GM21619 (cell line): ENCODE measurements around the gene KHK.
"Not testable (repeated sequence)": the region's sequence is repeated elsewhere in the genome, so short reads cannot be mapped to it uniquely, and the experiment has no call there.

ENCODE experiments used
- ATAC-seq: cut with Tn5 transposase; IDR thresholded peaks from one replicate; pipeline ENCODE4 v1.9.1; 2021; ENCODE audit not compliant: unreplicated experiment

KHK gene

DNA sequence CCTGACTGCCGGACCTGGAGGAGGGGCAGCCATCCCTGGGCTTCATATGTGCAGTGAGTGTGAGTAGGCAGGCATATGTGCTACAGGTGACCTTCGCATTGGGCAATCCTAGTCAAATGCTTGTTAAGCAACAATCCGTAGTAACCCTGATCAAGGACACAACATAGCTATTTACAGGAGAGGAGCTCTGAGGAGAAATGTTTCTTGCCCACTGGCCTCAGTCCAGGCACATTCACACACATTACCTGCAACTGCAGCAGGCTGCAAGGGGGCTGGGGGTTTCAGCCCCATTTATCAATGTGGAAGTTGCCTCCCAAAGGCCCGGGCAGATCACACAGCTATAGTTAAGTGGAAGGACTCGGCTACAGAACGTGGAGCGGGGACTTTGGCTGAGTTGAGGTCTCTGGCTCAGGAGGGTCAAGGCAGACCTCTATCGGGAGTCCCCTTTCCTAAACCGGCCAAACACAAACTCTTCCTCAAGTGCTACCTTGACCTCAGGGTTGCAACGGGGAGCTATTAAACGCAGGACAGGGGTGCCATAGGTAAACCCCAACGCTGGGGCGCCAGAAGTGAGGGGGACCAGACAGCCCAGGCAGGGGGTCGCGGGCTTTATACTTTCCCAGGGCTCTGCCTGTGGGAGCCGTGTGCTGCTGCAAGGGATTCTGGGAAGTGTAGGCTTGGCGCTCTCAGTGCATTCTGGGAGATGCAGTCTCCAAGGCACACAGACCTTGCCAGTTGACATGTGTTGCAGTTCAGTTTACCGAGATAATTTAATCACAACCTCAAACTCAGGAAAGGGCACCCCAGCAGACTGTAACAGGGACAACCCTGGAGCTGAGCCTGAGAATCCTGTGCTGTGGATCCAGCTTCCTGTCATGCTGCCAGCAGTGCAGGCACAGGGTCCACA is 9.4 kb downstream of the KHK start:
- no peak for ATAC-seq

DNA sequence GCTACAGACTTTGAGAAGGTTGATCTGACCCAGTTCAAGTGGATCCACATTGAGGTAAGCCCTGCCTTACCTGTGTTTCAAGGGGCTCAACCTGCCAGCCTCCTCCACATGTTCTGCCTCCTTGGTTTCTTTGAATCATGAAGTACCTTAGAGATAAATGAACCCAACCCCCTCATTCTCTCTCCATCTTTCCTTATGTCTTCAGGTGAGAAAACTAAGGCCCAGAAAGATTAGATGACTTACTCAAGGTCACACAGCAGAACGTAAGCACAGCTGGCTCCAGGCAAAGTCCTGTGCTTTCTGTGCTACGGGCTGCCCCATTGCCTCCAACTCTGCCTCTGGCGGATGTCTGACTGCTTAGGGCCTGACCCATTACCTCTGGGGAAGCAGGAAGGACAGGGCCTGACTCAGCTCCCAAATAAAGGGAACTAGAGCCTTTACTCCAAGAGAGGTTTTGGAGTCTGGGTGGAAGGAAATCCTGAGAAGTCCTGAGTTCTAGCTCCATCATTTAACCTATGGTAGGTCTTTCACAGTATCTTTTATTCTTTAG is 10.3 kb downstream of the KHK start:
- no peak for ATAC-seq

DNA sequence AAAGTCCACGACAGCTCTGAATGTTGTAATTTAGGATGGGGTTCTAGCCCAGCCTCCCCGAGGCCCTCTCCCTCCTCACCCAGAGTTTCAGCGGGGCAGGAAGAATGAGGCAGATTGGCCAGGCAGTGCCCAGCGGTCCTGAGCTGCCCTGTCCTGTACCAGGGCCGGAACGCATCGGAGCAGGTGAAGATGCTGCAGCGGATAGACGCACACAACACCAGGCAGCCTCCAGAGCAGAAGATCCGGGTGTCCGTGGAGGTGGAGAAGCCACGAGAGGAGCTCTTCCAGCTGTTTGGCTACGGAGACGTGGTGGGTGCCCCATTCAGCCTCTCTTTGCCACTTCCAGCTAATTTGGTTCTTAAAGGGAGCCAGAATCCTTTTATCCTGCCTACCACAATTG is 10.8 kb downstream of the KHK start:
- no peak for ATAC-seq

DNA sequence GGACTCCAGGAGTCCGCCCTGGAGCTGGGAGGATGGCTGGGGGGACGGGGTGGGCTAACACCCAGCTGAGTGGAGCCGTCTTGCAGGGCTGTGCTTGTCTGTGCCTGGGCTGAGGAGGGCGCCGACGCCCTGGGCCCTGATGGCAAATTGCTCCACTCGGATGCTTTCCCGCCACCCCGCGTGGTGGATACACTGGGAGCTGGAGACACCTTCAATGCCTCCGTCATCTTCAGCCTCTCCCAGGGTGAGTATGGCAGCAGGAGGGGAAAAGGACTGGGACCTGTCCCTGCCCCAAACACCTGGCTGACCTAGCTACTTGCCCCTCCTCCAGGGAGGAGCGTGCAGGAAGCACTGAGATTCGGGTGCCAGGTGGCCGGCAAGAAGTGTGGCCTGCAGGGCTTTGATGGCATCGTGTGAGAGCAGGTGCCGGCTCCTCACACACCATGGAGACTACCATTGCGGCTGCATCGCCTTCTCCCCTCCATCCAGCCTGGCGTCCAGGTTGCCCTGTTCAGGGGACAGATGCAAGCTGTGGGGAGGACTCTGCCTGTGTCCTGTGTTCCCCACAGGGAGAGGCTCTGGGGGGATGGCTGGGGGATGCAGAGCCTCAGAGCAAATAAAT is 12.9 kb downstream of the KHK start:
- no peak for ATAC-seq

DNA sequence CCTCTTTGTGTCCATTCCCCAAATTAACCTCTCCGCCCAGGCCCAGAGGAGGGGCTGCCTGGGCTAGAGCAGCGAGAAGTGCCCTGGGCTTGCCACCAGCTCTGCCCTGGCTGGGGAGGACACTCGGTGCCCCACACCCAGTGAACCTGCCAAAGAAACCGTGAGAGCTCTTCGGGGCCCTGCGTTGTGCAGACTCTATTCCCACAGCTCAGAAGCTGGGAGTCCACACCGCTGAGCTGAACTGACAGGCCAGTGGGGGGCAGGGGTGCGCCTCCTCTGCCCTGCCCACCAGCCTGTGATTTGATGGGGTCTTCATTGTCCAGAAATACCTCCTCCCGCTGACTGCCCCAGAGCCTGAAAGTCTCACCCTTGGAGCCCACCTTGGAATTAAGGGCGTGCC is 13.5 kb downstream of the KHK start:
- no peak for ATAC-seq

DNA sequence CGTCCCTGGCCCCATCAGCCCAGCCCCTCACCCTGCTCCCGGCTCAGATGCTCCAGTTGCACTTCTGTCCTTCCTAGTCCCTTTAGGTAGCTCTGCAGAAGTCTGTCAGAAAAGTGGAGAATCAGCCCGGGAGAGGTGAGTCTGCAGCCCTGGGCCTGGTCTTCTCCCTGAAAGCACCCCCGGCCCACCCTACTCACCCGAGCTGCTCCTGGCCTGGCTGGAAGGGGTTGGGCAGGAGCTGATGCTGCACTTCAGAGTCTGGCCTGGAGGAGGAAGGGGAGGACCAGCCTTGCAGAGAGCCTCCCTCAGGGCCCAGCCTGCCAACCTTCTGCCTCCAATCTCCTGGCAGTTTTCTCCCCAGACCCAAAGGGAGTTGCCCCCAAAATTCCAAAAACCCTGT is 15.8 kb downstream of the KHK start:
- ATAC-seq, result no peak

DNA sequence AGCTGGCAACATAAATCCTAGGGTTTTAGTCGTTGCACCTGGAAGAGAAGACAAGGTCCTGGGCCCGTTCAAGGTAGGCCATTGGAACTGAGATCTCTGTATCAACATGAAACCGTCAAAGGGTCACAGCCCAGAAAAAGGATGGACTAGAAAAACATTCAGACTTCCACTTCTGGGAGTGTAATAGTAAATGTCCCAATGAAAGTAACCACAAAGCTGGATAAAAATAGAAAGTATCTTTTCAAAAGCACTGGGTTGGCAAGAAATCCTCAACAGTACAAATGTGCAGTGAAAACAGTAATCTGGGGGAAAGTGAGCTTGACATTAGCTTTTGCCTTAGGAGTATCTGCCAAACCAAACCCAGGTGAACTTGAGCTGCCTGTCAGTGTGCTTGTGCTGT is 19.4 kb downstream of the KHK start:
- ATAC-seq, result no peak

DNA sequence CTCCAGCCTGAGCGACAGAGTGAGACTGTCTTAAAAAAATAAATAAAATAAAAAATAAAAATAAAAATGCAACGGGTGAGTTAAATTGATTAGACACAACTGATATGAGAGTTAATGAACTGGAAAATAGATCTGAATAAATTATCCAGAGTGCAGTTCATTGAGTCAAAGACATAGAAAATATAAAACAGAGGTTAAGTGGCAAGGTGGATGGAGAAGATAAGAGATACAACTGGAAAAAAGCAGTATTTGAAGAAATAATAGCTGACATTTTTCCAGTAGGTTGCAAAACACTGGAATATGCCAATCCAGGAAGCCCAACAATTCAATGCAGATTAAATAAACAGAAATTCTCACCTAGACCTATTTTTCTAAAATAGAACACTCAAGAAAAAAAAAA is 21.6 kb downstream of the KHK start:
- ATAC-seq, result no peak

DNA sequence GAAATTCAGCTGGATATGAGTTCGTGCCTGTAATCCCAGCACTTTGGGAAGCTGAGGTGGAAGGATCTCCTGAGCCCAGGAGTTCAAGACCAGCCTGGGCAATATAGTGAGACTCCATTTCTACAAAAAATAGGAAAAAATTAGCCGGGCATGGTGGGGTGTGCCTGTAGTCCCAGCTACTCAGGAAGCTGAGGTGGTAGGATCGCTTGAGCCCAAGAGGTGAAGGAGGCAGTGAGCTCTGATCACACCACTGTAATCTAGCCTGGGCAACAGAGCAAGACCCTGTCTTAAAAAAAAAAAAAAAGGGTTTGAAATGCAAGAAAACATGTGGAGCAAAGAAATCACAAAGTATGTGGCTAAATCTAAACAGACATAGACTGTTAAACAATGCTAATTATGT is 22.5 kb downstream of the KHK start:
- no peak for ATAC-seq

DNA sequence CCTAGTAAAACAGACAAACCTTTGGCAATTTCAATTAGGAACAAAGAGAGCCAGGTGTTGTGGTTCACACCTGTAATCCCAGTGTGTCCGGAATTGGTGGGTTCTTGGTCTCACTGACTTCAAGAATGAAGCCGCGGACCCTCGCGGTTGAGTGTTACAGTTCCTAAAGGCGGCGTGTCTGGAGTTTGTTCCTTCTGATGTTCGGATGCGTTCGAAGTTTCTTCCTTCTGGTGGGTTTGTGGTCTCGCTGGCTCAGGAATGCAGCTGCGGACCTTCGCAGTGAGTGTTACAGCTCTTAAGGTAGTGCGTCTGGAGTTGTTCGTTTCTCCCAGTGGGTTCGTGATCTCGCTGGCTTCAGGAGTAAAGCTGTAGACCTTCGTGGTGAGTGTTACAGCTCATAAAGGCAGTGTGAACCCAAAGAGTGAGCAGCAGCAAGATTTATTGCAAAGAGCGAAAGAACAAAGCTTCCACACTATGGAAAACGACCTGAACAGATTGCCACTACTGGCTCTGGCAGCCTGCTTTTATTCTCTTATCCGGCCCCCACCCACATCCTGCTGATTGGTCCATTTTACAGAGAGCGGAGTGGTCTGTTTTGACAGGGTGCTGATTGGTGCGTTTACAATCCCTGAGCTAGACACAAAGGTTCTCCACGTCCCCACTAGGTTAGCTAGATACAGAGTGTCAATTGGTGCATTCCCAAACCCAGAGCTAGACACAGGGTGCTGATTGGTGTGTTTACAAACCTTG is 24.2 kb downstream of the KHK start:
- ATAC-seq, result not testable (repeated sequence)

DNA sequence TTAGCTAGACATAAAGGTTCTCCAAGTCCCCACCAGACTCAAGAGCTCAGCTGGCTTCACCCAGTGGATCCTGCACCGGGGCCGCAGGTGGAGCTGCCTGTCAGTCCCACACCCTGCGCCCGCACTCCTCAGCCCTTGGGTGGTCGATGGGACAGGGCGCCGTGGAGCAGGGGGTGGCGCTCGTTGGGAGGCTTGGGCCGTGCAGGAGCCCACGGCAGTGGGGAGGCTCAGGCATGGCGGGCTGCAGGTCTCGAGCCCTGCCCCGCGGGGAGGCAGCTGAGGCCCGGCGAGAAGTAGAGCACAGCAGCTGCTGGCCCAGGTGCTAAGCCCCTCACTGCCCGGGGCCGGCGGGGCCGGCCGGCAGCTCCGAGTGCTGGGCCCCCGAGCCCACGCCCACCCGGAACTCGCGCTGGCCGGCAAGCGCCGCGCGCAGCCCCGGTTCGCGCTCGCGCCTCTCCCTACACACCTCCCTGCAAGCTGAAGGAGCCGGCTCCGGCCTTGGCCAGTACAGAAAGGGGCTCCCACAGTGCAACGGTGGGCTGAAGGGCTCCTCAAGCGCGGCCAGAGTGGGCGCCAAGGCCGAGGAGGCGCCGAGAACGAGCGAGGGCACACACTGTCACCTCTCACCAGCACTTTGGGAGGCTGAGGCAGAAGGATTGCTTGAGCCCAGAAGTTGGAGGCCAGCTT is 25.0 kb downstream of the KHK start:
- not testable (repeated sequence) for ATAC-seq

DNA sequence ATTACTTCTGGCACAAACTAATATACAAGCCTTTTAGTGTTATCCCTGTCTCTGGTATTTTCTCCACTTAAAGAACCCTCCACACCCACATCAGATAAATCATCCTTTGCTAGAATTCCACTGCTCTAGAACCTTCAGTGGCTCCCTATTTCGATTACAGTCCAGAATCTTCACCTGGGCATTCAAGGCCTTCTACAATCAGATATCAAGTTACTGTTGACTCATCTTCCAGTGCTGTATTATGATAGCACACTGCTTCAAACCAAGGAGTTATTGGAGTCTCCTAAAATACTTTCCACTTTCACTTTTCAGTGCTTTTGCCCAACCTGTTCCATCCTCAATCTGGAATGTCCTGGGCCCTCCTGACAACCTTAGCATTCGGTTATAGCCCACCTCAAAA is 28.9 kb downstream of the KHK start:
- ATAC-seq, result no peak

DNA sequence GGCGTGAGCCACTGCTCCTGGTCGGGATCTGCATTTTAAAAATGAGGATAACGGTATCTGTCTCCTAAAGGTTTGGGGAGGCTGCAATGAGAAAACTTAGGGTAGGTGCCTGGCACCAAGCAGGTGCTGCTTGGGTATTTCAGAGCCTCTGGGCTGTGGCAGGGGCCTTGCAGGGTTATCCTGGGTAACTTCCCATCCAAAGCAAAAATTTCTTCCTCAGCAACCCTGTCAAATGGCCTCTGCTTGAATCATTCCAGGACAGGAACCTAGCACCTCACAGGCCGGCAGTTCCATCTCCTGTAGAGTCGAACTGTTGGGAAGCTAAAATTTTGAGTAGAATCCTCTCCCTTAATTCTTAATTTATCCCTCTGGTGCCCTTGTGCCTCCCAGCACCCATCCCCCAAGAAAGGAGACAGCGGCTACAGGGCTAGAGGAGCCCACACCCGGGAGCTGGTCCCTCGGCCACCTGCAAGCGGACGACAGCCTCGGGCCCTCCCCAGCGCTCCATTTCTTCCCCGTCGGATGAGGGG is 31.5 kb downstream of the KHK start:
- ATAC-seq, result no peak

DNA sequence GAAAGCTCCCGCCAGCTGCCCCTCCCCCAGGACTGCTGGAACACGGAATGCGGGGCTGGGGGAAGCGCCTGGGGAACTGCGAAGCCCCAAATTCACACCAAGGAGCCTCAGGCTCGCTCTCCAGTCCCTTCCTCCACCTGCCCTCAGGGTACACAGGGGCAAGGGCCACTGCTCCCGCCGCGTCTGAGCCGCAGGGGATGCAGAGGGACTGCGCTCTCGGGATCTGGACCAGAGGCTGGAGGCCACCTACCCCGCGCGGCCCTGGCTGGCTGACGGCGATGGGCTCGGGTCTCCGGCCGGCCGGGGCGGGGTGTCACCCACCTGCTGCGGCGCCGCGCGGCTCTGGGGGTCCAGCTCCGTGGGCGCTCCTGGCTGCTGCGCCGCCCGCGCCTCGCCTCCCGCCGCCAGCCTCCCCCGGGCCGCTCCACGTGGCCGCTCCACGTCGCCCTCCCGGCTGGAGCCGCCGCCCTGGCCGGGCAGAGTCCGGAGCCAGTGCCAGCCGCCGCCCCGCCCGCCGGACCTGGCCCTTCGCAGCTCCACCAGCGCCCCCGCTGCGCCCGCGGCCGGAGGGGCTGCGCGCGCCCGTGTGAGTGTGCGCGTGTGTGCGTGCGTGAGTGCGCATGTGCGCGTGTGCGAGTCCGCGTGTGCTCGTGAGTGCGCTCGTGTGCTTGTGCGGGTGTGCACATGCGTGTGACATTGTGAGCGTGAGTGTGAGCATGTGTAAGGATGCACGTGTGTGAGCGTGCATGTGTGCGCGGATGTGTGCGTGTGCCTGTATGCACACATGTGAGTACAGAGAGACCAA is 32.2 kb downstream of the KHK start, which contains the start of gene CGREF1:
Gene CGREF1, minus strand, starts transcription at position 604 of the 805 bp plus-strand sequence. CDS start 14,762 bp downstream, outside the sequence.
- ATAC-seq, result no peak

DNA sequence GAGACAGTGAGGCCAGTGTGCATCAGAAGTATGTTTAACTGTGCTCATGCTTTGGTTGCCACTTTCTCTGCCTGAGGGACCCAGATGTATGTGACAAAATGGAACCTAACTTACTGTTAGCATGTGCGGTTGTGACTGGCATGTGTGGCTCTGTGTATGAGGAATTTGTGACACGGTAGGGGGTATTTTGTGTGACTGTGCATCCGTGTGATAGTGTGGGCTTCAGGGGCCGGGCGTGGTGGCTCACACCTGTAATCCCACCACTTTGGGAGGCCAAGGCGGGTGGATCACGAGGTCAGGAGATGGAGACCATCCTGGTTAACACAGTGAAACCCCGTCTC is 32.7 kb downstream of the KHK start:
- ATAC-seq, result not testable (repeated sequence)

DNA sequence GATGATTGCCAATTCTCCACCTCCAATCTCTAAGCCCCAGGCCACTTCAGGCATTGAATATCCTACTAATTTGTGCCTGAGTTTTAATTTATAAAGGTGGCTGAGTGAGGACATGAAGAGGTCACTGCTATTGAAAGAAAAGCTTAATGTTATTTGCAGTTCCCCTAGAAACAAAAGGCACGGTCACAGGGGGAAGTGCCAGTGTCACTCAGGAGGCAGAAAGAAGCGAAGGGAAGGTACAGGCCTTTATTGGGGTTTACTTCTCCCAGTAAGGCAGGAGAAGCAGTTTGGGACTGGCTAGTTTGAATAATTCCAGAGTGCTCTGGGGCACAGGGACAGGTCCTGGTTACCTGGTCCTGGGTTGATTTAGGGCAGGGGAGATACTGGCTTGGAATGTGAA is 35.3 kb downstream of the KHK start:
- ATAC-seq, result no peak

DNA sequence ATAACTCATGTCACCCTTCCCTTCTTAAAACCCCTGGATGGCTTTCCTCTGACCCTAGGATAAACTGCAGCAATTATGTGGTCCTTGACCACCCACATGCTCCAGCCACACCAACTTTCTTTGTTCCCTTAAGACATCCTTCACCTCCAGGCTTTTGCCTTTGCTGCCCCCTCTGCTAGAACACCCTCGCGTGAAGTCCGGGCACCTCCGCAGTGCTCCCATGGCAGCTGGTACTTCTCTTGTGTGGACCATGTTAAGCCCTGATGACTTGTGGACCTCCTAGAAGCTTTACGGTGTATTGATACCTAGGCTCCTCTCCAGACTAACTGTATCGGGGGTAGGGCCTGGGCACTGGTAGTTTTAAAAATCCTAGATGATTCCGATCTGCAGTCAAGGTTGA is 36.2 kb downstream of the KHK start:
- ATAC-seq, result no peak

DNA sequence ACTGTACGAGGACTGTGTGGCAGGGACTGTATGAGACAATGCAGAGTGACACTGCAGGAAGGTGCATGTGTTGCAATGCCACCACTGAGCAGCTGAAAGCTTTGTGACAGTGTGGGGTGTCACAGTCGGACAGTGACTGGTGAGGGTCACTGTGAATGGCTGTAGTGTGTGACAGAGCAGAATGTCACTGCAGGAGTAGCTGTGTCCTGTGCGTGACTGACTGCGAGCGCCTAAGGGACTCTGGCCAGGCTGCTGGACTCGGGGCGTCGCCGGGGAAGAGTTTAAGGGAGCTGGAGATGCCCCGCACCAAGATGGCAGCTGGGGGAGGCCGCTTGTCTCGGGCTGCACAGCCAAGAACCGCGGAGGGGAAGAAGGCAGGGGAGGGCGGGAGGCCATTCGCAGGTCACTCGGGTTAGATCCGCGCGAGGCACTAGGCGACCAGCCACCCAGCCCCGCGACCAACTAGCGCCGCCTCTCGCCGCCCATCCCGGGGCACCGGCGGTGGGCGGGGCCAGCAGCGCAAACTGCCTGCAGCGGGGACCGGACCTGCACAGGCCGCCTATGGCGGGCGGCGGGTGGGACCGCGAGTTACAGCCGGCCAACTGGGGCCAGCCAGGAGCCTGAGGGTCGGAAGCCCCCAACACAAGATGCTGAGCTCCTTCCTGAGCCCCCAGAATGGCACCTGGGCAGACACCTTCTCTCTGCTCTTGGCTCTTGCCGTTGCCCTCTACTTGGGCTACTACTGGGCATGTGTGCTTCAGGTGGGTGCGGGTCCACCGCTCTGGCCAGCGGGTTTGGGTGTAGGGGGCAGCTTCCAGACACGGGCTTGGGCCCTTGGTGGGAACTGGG is 37.0 kb downstream of the KHK start, which contains the start of gene ABHD1:
Gene ABHD1, plus strand, starts transcription at position 514 of the 849 bp plus-strand sequence. Its CDS starts 134 bp downstream, at position 648.
- peak; percentile 48 for ATAC-seq

DNA sequence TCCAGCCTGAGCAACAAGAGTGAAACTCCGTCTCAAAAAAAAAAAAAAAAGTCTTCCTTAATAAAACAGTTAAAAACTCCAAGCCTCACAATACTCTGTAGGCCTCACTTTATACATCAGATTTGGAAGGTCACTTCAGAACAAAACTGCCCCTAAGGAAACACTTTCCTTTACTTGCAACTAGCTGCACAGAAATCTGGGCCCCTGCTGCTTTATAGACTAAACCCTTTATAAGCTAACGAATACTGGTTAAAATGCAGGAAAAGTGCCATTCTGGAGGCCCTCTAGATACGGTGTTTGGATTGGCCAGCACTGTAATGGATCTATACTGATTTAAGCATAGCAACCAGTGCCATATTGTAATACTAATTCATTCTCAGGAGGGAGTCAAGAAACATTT is 38.5 kb downstream of the KHK start:
- no peak for ATAC-seq
